Liver (tissue), 3 donors: ENCODE data around the gene STX7.

Experiments used
- ATF3 ChIP-seq: IDR thresholded peaks from 2 replicates; pipeline ENCODE4 v1.6.1; 2016; ENCODE audit warnings: antibody characterized with exemption
- CTCF ChIP-seq: fragments of 150-350 bp; IDR thresholded peaks from 2 replicates; pipeline ENCODE4 v1.5.1; 2017; ENCODE audit warnings: improper control_type of control experiment, low read depth, low read length; ENCODE audit not compliant: missing input control
- GABPA ChIP-seq, 2 donors: IDR thresholded peaks in 1 of 2; conservative IDR thresholded peaks in 1 of 2; 2 replicates each; pipeline ENCODE4 v1.6.1; 2016; ENCODE audit warnings: antibody characterized with exemption in 2 of 2, mild to moderate bottlenecking in 1 of 2, moderate library complexity in 1 of 2
- JUND ChIP-seq, 2 donors: IDR thresholded peaks; 2 replicates each; pipeline ENCODE4 v1.6.1; 2016; ENCODE audit warnings: antibody characterized with exemption in 2 of 2
- SP1 ChIP-seq: IDR thresholded peaks from 2 replicates; pipeline ENCODE4 v1.6.1; 2018; ENCODE audit warnings: antibody characterized with exemption, mild to moderate bottlenecking
- TF ChIP-seq, protein P1 (sequence below): IDR thresholded peaks from 2 replicates; pipeline ENCODE4 v1.6.1; 2016; ENCODE audit warnings: antibody characterized with exemption
- donor health status: healthy.
- donor health status: healthy.

- TF ChIP-seq CTCF (no peak), SP1 (no peak), JUND (IDR thresholded peaks at IDR 0.05) (no peak), ATF3 (no peak), GABPA (IDR thresholded peaks at IDR 0.05 in 1 of 2, conservative IDR thresholded peaks at IDR 0.05 in 1 of 2) (no peak)
- TF ChIP-seq, protein P1, sequence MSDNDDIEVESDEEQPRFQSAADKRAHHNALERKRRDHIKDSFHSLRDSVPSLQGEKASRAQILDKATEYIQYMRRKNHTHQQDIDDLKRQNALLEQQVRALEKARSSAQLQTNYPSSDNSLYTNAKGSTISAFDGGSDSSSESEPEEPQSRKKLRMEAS: no peak
Observed at GRCh38 chr6:132414322-132414721, 98.6 kb downstream of the STX7 start.
